Mucosa of gallbladder (tissue), 1 donor: Measurements from ENCODE around the gene TNFAIP2. TPM values are rescaled to one million over a fixed set of nuclear protein-coding genes. Genes with fewer than 3 reads are reported as not detected.
"Not testable (repeated sequence)": the region's sequence is repeated elsewhere in the genome, so short reads cannot be mapped to it uniquely, and the experiment has no call there.

ENCODE experiments used
- DNase-seq: peaks from one replicate; pipeline ENCODE4 v3.0.0-alpha.2; 2020; ENCODE audit warnings: low spot score
- total RNA-seq: library from RNA; stranded (reverse); gene quantifications from one replicate; pipeline ENCODE4 v1.2.1, GENCODE V29; 2021
- donor health status: DM: no; HTN: no; CAD: no.

The TNFAIP2 gene
- total RNA-seq, 1 donor from 2014 or later: 133 TPM

- no peak for DNase-seq
Measured at GRCh38 chr14:103107941-103108748, 15.1 kb upstream of the TNFAIP2 start.

- DNase-seq: no peak
Measured at GRCh38 chr14:103108749-103109207, 14.5 kb upstream of the TNFAIP2 start.

GRCh38 chr14:103109535-103110441 is 13.5 kb upstream of the TNFAIP2 start:
- DNase-seq: no peak

GRCh38 chr14:103110681-103111231 is 12.5 kb upstream of the TNFAIP2 start:
- no peak for DNase-seq

- no peak for DNase-seq
Measured at GRCh38 chr14:103111232-103111868, 11.9 kb upstream of the TNFAIP2 start.

- no peak for DNase-seq
Measured at GRCh38 chr14:103112400-103113243, 10.6 kb upstream of the TNFAIP2 start.

GRCh38 chr14:103113303-103113702 is 10.0 kb upstream of the TNFAIP2 start:
- DNase-seq: no peak

GRCh38 chr14:103113774-103114173 is 9.5 kb upstream of the TNFAIP2 start:
- no peak for DNase-seq

- DNase-seq: not testable (repeated sequence)
Measured at GRCh38 chr14:103115086-103115679, 8.1 kb upstream of the TNFAIP2 start.

GRCh38 chr14:103115845-103116572 is 7.3 kb upstream of the TNFAIP2 start:
- no peak for DNase-seq

GRCh38 chr14:103116636-103117035 is 6.6 kb upstream of the TNFAIP2 start:
- DNase-seq: no peak

- DNase-seq: not testable (repeated sequence)
Measured at GRCh38 chr14:103117499-103117898, 5.8 kb upstream of the TNFAIP2 start.

- peak; percentile 67 for DNase-seq
Measured at GRCh38 chr14:103118018-103118662, 5.1 kb upstream of the TNFAIP2 start.

- peak; percentile 70 for DNase-seq
Measured at GRCh38 chr14:103118663-103119404, 4.4 kb upstream of the TNFAIP2 start.

- not testable (repeated sequence) for DNase-seq
Measured at GRCh38 chr14:103119527-103119926, 3.7 kb upstream of the TNFAIP2 start.

GRCh38 chr14:103121121-103121845 is 2.0 kb upstream of the TNFAIP2 start:
- peak; percentile 63 for DNase-seq

- peak; percentile 87 for DNase-seq
Measured at GRCh38 chr14:103121846-103122584, 1.2 kb upstream of the TNFAIP2 start.
